Skeletal muscle tissue (tissue), 4 donors: ENCODE data around the gene PIK3C3. TPM values are rescaled to one million over a fixed set of nuclear protein-coding genes. Genes with fewer than 3 reads are reported as not detected.

Experiments
- H3K27ac ChIP-seq: one replicate; pipeline ENCODE4 v1.7.0; 2013; ENCODE audit warnings: mild to moderate bottlenecking, low read depth, low read length, inconsistent platforms
- H3K27me3 ChIP-seq, 3 donors: one replicate each; pipeline ENCODE4 v1.7.0; 2013; ENCODE audit warnings: low read length in 3 of 3; ENCODE audit not compliant: control insufficient read depth in 3 of 3, insufficient read depth in 3 of 3
- H3K36me3 ChIP-seq, 3 donors: one replicate each; pipeline ENCODE4 v1.7.0; 2013; ENCODE audit warnings: low read length in 3 of 3; ENCODE audit not compliant: control insufficient read depth in 3 of 3, insufficient read depth in 3 of 3
- H3K4me1 ChIP-seq, 3 donors: one replicate each; pipeline ENCODE4 v1.7.0; 2013; ENCODE audit warnings: low read length in 3 of 3, mild to moderate bottlenecking in 3 of 3; ENCODE audit not compliant: control insufficient read depth in 3 of 3, insufficient read depth in 3 of 3
- H3K4me3 ChIP-seq, 3 donors: one replicate each; pipeline ENCODE4 v1.7.0; 2013; ENCODE audit warnings: low read length in 3 of 3
- H3K9ac ChIP-seq, 3 donors: one replicate each; pipeline ENCODE4 v1.7.0; 2013; ENCODE audit warnings: low read length in 3 of 3, mild to moderate bottlenecking in 3 of 3, moderate library complexity in 2 of 3, low read depth in 1 of 3
- H3K9me3 ChIP-seq, 3 donors: one replicate each; pipeline ENCODE4 v1.7.0; 2013; ENCODE audit warnings: low read length in 3 of 3; ENCODE audit not compliant: control insufficient read depth in 3 of 3
- total RNA-seq: library from RNA; depleted of rRNA; stranded (reverse); fragments of >200 nt; gene quantifications from one replicate; pipeline ENCODE4 v1.2.3, GENCODE V29; 2014
- donor health status: Osteomylitis.

The PIK3C3 gene
- total RNA-seq, 1 donor from 2014 or later = 50.1 TPM

GRCh38 chr18:42052122-42052708, 97.2 kb downstream of the PIK3C3 start:
- H3K27ac ChIP-seq = no peak overlapping the region
- H3K9ac ChIP-seq = no peak overlapping the region
- peaks cover 0 to 13% (median 7%) of the 10 kb centered on the region in 3 donors for H3K36me3 ChIP-seq
- no peaks in the 10 kb centered on the region for H3K4me1 ChIP-seq
- no peaks in the 10 kb centered on the region for H3K9me3 ChIP-seq
- H3K27me3 ChIP-seq = no peaks in the 10 kb centered on the region
- H3K4me3 ChIP-seq = no peak overlapping the region

- no peak overlapping the region for H3K4me3 ChIP-seq
- no peaks in the 10 kb centered on the region for H3K9me3 ChIP-seq
- H3K27me3 ChIP-seq = no peaks in the 10 kb centered on the region
- no peak overlapping the region for H3K9ac ChIP-seq
- no peaks in the 10 kb centered on the region for H3K4me1 ChIP-seq
- no peak overlapping the region for H3K27ac ChIP-seq
- peaks cover 0 to 13% (median 3%) of the 10 kb centered on the region in 3 donors for H3K36me3 ChIP-seq
These were observed 98.3 kb downstream of the PIK3C3 start for GRCh38 chr18:42053188-42053781.

- H3K36me3 ChIP-seq = peaks cover 0 to 16% (median 12%) of the 10 kb centered on the region in 3 donors
- no peaks in the 10 kb centered on the region for H3K4me1 ChIP-seq
- H3K9me3 ChIP-seq = no peaks in the 10 kb centered on the region
- H3K9ac ChIP-seq = no peak overlapping the region
- H3K27me3 ChIP-seq = no peaks in the 10 kb centered on the region
- no peak overlapping the region for H3K27ac ChIP-seq
- no peak overlapping the region for H3K4me3 ChIP-seq
These were observed 109.1 kb downstream of the PIK3C3 start for GRCh38 chr18:42064109-42064508.

GRCh38 chr18:42067518-42067917, 112.5 kb downstream of the PIK3C3 start:
- Histone ChIP-seq H3K9ac (no peak overlapping the region), H3K4me3 (no peak overlapping the region), H3K27me3 (no peaks in the 10 kb centered on the region), H3K4me1 (no peaks in the 10 kb centered on the region), H3K27ac (no peak overlapping the region), H3K36me3 (peaks cover 7 to 23% (median 12%) of the 10 kb centered on the region in 3 donors), H3K9me3 (no peaks in the 10 kb centered on the region)

- H3K36me3 ChIP-seq = peaks cover 10 to 28% (median 17%) of the 10 kb centered on the region in 3 donors
- no peaks in the 10 kb centered on the region for H3K4me1 ChIP-seq
- H3K27ac ChIP-seq = no peak overlapping the region
- H3K27me3 ChIP-seq = no peaks in the 10 kb centered on the region
- no peak overlapping the region for H3K9ac ChIP-seq
- H3K4me3 ChIP-seq = no peak overlapping the region
- H3K9me3 ChIP-seq = no peaks in the 10 kb centered on the region
These were observed 113.0 kb downstream of the PIK3C3 start for GRCh38 chr18:42068030-42068429.

GRCh38 chr18:42069036-42069435, 114.0 kb downstream of the PIK3C3 start:
- Histone ChIP-seq H3K4me1 (no peaks in the 10 kb centered on the region), H3K4me3 (no peak overlapping the region), H3K9ac (no peak overlapping the region), H3K27me3 (no peaks in the 10 kb centered on the region), H3K36me3 (peaks cover 10 to 32% (median 25%) of the 10 kb centered on the region in 3 donors), H3K9me3 (no peaks in the 10 kb centered on the region), H3K27ac (no peak overlapping the region)

GRCh38 chr18:42072407-42072806, 117.4 kb downstream of the PIK3C3 start:
- no peak overlapping the region for H3K9ac ChIP-seq
- peaks cover 10 to 23% (median 23%) of the 10 kb centered on the region in 3 donors for H3K36me3 ChIP-seq

GRCh38 chr18:42074704-42075103, 119.7 kb downstream of the PIK3C3 start:
- Histone ChIP-seq H3K4me1 (no peaks in the 10 kb centered on the region), H3K4me3 (no peak overlapping the region), H3K9me3 (no peaks in the 10 kb centered on the region), H3K27ac (no peak overlapping the region), H3K36me3 (peaks cover 9 to 31% (median 25%) of the 10 kb centered on the region in 3 donors), H3K27me3 (no peaks in the 10 kb centered on the region), H3K9ac (no peak overlapping the region)

More at GRCh38 chr18:42072407-42072806, 117.4 kb downstream of the PIK3C3 start:
- Histone ChIP-seq H3K4me1 (no peaks in the 10 kb centered on the region), H3K27ac (no peak overlapping the region), H3K27me3 (no peaks in the 10 kb centered on the region), H3K4me3 (no peak overlapping the region), H3K9me3 (no peaks in the 10 kb centered on the region)

- Histone ChIP-seq H3K4me1 (no peaks in the 10 kb centered on the region), H3K27me3 (no peaks in the 10 kb centered on the region), H3K27ac (no peak overlapping the region), H3K4me3 (no peak overlapping the region), H3K36me3 (peaks cover 0 to 17% (median 8%) of the 10 kb centered on the region in 3 donors), H3K9me3 (no peaks in the 10 kb centered on the region), H3K9ac (no peak overlapping the region)
These were observed 123.7 kb downstream of the PIK3C3 start for GRCh38 chr18:42078711-42079110.

- no peaks in the 10 kb centered on the region for H3K9me3 ChIP-seq
- peaks cover 0 to 15% (median 8%) of the 10 kb centered on the region in 3 donors for H3K36me3 ChIP-seq
- no peak overlapping the region for H3K4me3 ChIP-seq
- H3K9ac ChIP-seq = no peak overlapping the region
- no peaks in the 10 kb centered on the region for H3K27me3 ChIP-seq
- no peak overlapping the region for H3K27ac ChIP-seq
- no peaks in the 10 kb centered on the region for H3K4me1 ChIP-seq
These were observed 125.3 kb downstream of the PIK3C3 start for GRCh38 chr18:42080340-42080739.
